Spinal cord (tissue), 10 donors: ENCODE results near the gene CDCA8. TPM values are rescaled to one million over a fixed set of nuclear protein-coding genes. Genes with fewer than 3 reads are reported as not detected.
A peak's percentile ranks its signal among the peaks of the same experiment; 100 is the strongest.

Experiments used
- DNase-seq, 6 donors: peaks; one replicate each; pipeline versions ENCODE4 v3.0.0 to v3.0.0-alpha.2; 2013 to 2015; ENCODE audit warnings: low spot score in 6 of 6, low read depth in 4 of 6
- H3K27ac ChIP-seq: one replicate; pipeline ENCODE4 v1.5.1; 2013; ENCODE audit warnings: low read depth, low read length, control low read depth
- H3K27me3 ChIP-seq: one replicate; pipeline ENCODE4 v1.6.1; 2013; ENCODE audit warnings: low read length; ENCODE audit not compliant: control insufficient read depth, insufficient read depth
- H3K36me3 ChIP-seq: one replicate; pipeline ENCODE4 v1.6.1; 2013; ENCODE audit warnings: low read length; ENCODE audit not compliant: control insufficient read depth, insufficient read depth
- H3K4me1 ChIP-seq: one replicate; pipeline ENCODE4 v1.6.1; 2013; ENCODE audit warnings: low read length; ENCODE audit not compliant: control insufficient read depth, insufficient read depth
- H3K4me3 ChIP-seq: one replicate; pipeline ENCODE4 v1.5.1; 2013; ENCODE audit warnings: low read depth, low read length, control low read depth
- H3K9me3 ChIP-seq: one replicate; pipeline ENCODE4 v1.6.1; 2013; ENCODE audit warnings: low read length; ENCODE audit not compliant: control insufficient read depth, insufficient read depth
- WGBS: methylation state at CpG from one replicate; pipeline ENCODE4 v1.1.5; 2013; ENCODE audit warnings: missing lambda C conversion rate; ENCODE audit not compliant: insufficient coverage; 5-methylcytosine and 5-hydroxymethylcytosine counted together
- polyA plus RNA-seq, 2 donors: library from polyadenylated mRNA; unstranded; fragments of 120-200 nt; gene quantifications; one replicate each; pipeline ENCODE4 v1.2.1, GENCODE V29; 2013; ENCODE audit not compliant: insufficient read length in 2 of 2
- total RNA-seq, 2 donors: library from RNA; depleted of rRNA in 1 of 2; stranded (reverse); fragments of 120-200 nt in 1 of 2; fragments of >200 nt in 1 of 2; gene quantifications; one replicate each; pipeline versions ENCODE4 v1.2.3 to v1.2.4, GENCODE V29; 2013 to 2014
- donor health status: healthy.

Gene CDCA8
- total and polyA plus RNA-seq, 4 donors, result 2.2 to 8.1 (median 5.2) TPM

GRCh38 chr1:37719572-37720195 lies 27.4 kb downstream of the CDCA8 start:
- no peak overlapping the region for H3K4me3 ChIP-seq
- H3K4me1 ChIP-seq, result peaks cover 23% of the 10 kb centered on the region
- peaks cover 68% of the 10 kb centered on the region for H3K36me3 ChIP-seq
- no peaks in the 10 kb centered on the region for H3K9me3 ChIP-seq
- 85% methylated on average over 11 of the region's 13 CpGs for WGBS
- no peak for DNase-seq
- H3K27ac ChIP-seq, result no peak overlapping the region
- no peaks in the 10 kb centered on the region for H3K27me3 ChIP-seq

DNA sequence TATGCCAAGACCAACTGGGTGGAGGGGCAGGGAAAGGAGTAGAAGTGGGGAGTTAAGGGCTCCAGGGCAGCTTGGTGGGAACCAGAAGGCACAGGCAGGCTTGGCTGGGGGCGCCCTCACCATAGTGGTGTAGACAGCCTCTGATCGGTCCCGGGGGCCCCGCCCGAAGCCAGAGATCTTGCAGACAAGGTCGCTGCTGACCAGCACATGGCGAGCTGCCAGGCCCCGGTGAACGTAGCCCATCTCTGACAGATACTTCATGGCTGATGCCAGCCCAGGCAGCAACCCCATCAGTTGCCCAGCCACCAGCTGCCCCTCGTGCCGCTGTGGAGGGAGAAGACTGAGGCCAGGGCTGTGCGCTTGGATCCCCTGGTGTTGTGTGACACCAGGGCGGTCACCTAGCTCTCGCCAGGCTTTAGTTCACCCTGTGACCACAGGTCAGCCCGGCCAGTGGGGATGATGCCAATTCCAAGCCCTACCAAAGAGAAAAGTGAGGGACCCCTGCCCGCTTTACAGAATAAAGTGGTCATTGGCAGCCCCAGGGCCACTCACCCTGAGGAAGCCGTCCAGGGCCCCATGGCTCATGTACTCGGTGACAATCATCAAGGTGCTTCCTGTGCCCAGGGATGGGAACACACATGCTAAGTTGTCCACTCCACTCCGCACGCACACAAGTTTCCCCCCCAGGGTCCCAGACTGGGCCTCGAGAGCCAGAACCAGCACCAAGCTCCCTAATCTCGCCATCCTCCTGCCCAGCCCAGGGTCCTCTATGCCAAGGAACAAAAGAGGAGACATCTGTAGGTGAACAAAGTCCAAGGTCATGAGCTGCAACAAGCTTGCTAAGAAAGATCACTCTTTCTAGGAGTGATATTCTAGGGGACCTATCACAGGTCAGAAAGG lies 28.2 kb downstream of the CDCA8 start:
- 90% methylated on average over 19 of the region's 22 CpGs for WGBS
- Histone ChIP-seq H3K9me3 (no peaks in the 10 kb centered on the region), H3K4me1 (peaks cover 25% of the 10 kb centered on the region), H3K4me3 (no peak overlapping the region), H3K27ac (no peak overlapping the region), H3K36me3 (peaks cover 67% of the 10 kb centered on the region), H3K27me3 (no peaks in the 10 kb centered on the region)
- DNase-seq, result no peak

DNA sequence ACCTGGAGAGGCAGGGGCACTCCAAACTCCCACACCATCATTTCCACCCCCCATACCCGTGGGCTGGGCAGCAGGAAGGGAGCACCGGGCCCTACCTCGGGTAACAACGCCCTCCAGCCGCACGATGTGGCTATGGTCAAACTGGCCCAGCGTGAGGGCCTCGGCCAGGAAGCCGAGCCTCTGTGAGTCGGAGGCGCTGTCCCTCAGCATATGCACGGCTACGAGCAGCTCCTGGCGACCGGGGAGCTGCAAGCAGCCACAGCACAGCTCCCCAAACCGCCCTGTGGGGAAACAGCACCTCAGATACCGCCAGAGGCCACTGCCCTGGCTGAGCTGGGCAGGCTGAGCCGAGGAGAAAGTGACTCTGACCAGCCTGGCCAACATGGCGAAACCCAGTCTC lies 29.2 kb downstream of the CDCA8 start:
- Histone ChIP-seq H3K4me3 (no peak overlapping the region), H3K27ac (no peak overlapping the region)
- no peak for DNase-seq

GRCh38 chr1:37722181-37723071 lies 30.1 kb downstream of the CDCA8 start:
- DNase-seq, result peak in 1 of 6 donors; percentile 49
- Histone ChIP-seq H3K36me3 (peaks cover 59% of the 10 kb centered on the region), H3K27me3 (no peaks in the 10 kb centered on the region), H3K9me3 (no peaks in the 10 kb centered on the region), H3K4me1 (peaks cover 44% of the 10 kb centered on the region), H3K27ac (no peak overlapping the region), H3K4me3 (no peak overlapping the region)
- WGBS, result 70% methylated on average over 10 of the region's 14 CpGs

More for the DNA sequence above, 29.2 kb downstream of the CDCA8 start:
- H3K36me3 ChIP-seq, result peaks cover 61% of the 10 kb centered on the region
- 37% methylated on average over 18 of the region's 19 CpGs for WGBS
- H3K9me3 ChIP-seq, result no peaks in the 10 kb centered on the region
- no peaks in the 10 kb centered on the region for H3K27me3 ChIP-seq
- H3K4me1 ChIP-seq, result peaks cover 36% of the 10 kb centered on the region

DNA sequence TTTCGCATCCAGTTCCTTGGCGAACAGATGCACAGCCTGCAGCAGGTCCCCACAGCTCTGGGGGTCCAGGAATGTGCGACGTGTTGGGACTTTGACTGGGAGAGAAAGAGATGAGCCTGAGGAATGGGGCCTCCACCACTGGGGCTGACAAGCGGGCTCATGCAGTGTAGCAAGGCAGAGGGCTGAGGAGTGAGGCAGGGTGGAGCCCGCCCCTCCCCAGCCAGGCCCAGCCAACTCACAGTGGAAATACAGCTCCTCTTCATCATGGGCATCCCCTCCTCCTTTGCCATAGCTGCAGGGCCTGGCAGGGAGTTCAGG lies 30.7 kb downstream of the CDCA8 start:
- no peak for DNase-seq
- WGBS, result 84% methylated on average over 6 of the region's 6 CpGs
- no peak overlapping the region for H3K4me3 ChIP-seq
- no peaks in the 10 kb centered on the region for H3K9me3 ChIP-seq
- H3K27me3 ChIP-seq, result no peaks in the 10 kb centered on the region
- H3K4me1 ChIP-seq, result peaks cover 44% of the 10 kb centered on the region
- peaks cover 53% of the 10 kb centered on the region for H3K36me3 ChIP-seq
- H3K27ac ChIP-seq, result no peak overlapping the region

DNA sequence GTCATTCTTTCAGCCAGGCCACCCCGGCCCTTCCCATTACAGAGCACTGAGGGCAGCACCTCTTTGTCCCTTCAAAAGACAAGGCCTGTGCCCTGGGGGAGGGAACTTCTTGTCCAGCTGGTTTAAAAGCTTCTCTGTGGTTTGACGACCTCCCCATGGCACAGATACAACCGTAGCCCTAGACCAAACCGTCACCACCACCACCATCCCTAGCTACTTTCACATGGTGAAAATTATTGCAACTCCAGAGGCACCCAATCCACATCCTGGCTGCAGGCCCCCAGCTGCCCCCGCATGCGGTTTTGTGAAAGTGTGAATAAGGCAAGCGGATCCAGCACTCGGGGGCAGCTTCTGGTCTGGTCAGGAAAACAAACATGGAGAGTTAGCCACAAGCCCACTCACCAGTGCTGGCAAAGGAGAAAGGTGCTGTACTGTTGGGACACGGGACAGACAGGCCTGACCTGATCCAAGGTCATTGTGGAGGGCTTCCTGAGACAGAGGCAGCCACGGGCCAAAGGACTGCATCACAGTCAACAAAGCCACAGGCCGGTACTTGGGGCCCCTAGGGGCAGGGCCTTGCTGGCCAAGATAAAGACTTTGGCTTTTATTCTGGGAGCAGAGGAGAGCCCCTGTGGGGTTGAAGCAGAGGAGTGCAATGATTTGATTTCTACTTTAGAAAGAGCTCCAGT lies 31.2 kb downstream of the CDCA8 start:
- Histone ChIP-seq H3K4me3 (no peak overlapping the region), H3K27ac (no peak overlapping the region), H3K9me3 (no peaks in the 10 kb centered on the region), H3K4me1 (peaks cover 44% of the 10 kb centered on the region), H3K27me3 (no peaks in the 10 kb centered on the region), H3K36me3 (peaks cover 50% of the 10 kb centered on the region)
- no peak for DNase-seq
- WGBS, result 59% methylated on average over 9 of the region's 11 CpGs

GRCh38 chr1:37724575-37724974 lies 32.3 kb downstream of the CDCA8 start:
- Histone ChIP-seq H3K27ac (no peak overlapping the region), H3K4me3 (no peak overlapping the region), H3K36me3 (peaks cover 43% of the 10 kb centered on the region), H3K9me3 (no peaks in the 10 kb centered on the region), H3K4me1 (peaks cover 44% of the 10 kb centered on the region), H3K27me3 (no peaks in the 10 kb centered on the region)
- WGBS, result 70% methylated on average over 2 of the region's 6 CpGs
- DNase-seq, result no peak

- peaks cover 33% of the 10 kb centered on the region for H3K36me3 ChIP-seq
- H3K9me3 ChIP-seq, result no peaks in the 10 kb centered on the region
- no peak overlapping the region for H3K4me3 ChIP-seq
- DNase-seq, result peak; percentile 21 to 82 (median 44)
- peaks cover 44% of the 10 kb centered on the region for H3K4me1 ChIP-seq
- H3K27me3 ChIP-seq, result no peaks in the 10 kb centered on the region
- no peak overlapping the region for H3K27ac ChIP-seq
- WGBS, result 48% methylated on average over 11 of the region's 14 CpGs
These were observed 33.7 kb downstream of the CDCA8 start for GRCh38 chr1:37725851-37726613.
